ENCODE data around the gene TAB2. TPM values are rescaled to one million over a fixed set of nuclear protein-coding genes. Genes with fewer than 3 reads are reported as not detected.

Gene TAB2
- total RNA-seq, 1 donor from 2014 or later, result 65.8 TPM

DNA sequence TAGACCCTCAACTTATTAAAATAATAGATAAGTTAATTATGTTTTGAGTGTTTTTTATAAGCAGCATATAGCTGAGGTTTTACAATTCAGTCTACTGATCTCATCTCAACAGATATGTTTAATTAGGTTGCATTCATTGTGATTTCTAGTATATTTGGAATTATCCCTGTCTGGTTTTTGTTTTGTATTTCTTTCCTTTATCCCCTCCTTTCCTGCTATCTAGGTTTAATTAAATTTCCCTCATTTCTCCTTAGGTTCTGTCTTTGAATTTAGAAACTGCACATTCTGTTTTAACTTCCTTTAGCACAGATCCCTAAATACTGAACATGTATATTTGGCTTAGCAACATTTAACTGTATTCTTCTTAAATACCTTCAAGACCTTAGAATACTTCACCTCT lies 77.7 kb downstream of the TAB2 start:
- Histone ChIP-seq H3K4me1 (no peaks in the 10 kb centered on the region), H3K27me3 (no peaks in the 10 kb centered on the region), H3K27ac (no peak overlapping the region), H3K9me3 (no peaks in the 10 kb centered on the region), H3K36me3 (peaks cover 22% of the 10 kb centered on the region), H3K4me3 (no peak overlapping the region)
- TF ChIP-seq, protein P1, sequence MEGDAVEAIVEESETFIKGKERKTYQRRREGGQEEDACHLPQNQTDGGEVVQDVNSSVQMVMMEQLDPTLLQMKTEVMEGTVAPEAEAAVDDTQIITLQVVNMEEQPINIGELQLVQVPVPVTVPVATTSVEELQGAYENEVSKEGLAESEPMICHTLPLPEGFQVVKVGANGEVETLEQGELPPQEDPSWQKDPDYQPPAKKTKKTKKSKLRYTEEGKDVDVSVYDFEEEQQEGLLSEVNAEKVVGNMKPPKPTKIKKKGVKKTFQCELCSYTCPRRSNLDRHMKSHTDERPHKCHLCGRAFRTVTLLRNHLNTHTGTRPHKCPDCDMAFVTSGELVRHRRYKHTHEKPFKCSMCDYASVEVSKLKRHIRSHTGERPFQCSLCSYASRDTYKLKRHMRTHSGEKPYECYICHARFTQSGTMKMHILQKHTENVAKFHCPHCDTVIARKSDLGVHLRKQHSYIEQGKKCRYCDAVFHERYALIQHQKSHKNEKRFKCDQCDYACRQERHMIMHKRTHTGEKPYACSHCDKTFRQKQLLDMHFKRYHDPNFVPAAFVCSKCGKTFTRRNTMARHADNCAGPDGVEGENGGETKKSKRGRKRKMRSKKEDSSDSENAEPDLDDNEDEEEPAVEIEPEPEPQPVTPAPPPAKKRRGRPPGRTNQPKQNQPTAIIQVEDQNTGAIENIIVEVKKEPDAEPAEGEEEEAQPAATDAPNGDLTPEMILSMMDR (IDR thresholded peaks at IDR 0.05), result no peak
- intact Hi-C loops (cut with DNase I), result no loop called here
- no peak for DNase-seq
- no peak for ATAC-seq

DNA sequence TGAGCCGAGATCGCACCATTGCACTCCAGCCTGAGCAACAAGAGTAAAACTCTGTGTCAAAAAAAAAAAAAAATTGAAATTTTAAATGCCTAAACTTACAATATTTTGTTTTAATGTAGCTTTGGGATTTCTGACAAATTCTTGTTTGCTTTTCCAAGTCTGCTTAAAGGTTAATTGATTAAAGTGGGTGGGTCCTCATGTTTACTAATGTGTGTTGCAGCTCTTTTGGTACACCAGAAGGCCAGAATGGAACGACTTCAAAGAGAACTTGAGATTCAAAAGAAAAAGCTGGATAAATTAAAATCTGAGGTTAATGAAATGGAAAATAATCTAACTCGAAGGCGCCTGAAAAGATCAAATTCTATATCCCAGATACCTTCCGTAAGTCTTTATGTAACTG lies 79.9 kb downstream of the TAB2 start:
- ATAC-seq (no peak), DNase-seq (no peak)
- H3K27me3 ChIP-seq, result no peaks in the 10 kb centered on the region
- peaks cover 40% of the 10 kb centered on the region for H3K36me3 ChIP-seq
- intact Hi-C loops (cut with DNase I), result no loop called here
- no peaks in the 10 kb centered on the region for H3K9me3 ChIP-seq
- TF ChIP-seq, protein P1 (IDR thresholded peaks at IDR 0.05), result no peak
- H3K27ac ChIP-seq, result no peak overlapping the region
- no peaks in the 10 kb centered on the region for H3K4me1 ChIP-seq
- no peak overlapping the region for H3K4me3 ChIP-seq

GRCh38 chr6:149400050-149400449 lies 82.5 kb downstream of the TAB2 start, which contains the start of gene SUMO4:
TSS of gene SUMO4 (plus strand) at chr6:149400262. CDS start at chr6:149400392, 130 bp downstream.
- ATAC-seq (no peak), DNase-seq (no peak)
- Histone ChIP-seq H3K4me1 (no peaks in the 10 kb centered on the region), H3K9me3 (no peaks in the 10 kb centered on the region), H3K36me3 (peaks cover 51% of the 10 kb centered on the region), H3K4me3 (no peak within 1 kb of the TSS), H3K27ac (no peak within 1 kb of the TSS), H3K27me3 (no peaks in the 10 kb centered on the region)
- intact Hi-C loops (cut with DNase I), result no loop called here
- TF ChIP-seq, protein P1 (IDR thresholded peaks at IDR 0.05), result no peak

DNA sequence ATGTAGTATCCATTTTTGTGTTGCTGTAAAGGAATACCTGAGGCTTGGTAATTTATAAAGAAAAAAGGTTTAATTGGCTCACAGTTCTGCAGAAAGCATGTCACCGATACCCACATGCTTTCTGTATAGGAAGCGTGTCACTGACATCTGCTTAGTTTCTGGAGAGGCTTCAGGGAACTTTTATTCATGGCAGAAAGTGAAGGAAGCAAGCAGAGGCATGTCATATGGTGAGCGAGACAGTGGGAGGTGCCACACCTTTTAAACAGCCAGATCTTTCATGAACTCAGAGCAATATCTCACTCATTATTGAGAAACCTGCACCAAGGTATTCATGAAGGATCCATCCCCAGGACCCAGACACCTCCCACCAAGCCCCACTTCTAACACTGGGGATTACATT lies 86.0 kb downstream of the TAB2 start:
- H3K36me3 ChIP-seq, result peaks cover 53% of the 10 kb centered on the region
- ATAC-seq, result no peak
- no peaks in the 10 kb centered on the region for H3K27me3 ChIP-seq
- TF ChIP-seq, protein P1 (IDR thresholded peaks at IDR 0.05), result no peak
- DNase-seq, result no peak
- no peaks in the 10 kb centered on the region for H3K9me3 ChIP-seq
- intact Hi-C loops (cut with DNase I), result no loop called here
- H3K4me1 ChIP-seq, result no peaks in the 10 kb centered on the region
- no peak overlapping the region for H3K27ac ChIP-seq
- no peak overlapping the region for H3K4me3 ChIP-seq

- ATAC-seq, result peak; percentile 59
Observed at GRCh38 chr6:149405823-149406765, 88.6 kb downstream of the TAB2 start.

More at GRCh38 chr6:149405823-149406765, 88.6 kb downstream of the TAB2 start:
- no peak overlapping the region for H3K4me3 ChIP-seq
- H3K27ac ChIP-seq, result no peak overlapping the region
- H3K36me3 ChIP-seq, result peaks cover 49% of the 10 kb centered on the region
- intact Hi-C loops (cut with DNase I), result no loop called here
- no peaks in the 10 kb centered on the region for H3K27me3 ChIP-seq
- no peak for DNase-seq
- no peaks in the 10 kb centered on the region for H3K4me1 ChIP-seq
- TF ChIP-seq, protein P1 (IDR thresholded peaks at IDR 0.05), result no peak
- no peaks in the 10 kb centered on the region for H3K9me3 ChIP-seq

Data from upper lobe of right lung (tissue), 1 donor.